SK-N-SH (cell line): ENCODE measurements around the gene UNCX. TPM values are rescaled to one million over a fixed set of nuclear protein-coding genes. Genes with fewer than 3 reads are reported as not detected.
"Not testable (repeated sequence)": the region's sequence is repeated elsewhere in the genome, so short reads cannot be mapped to it uniquely, and the experiment has no call there.

Source experiments
- CTCF ChIA-PET: fragments of 300-600, 350-600 bp; formaldehyde crosslinking; extraction: SDS; loops from one replicate; lab custom pipeline; 2021; lab: Yijun Ruan, JAX
- POLR2A ChIA-PET: fragments of 350-600 bp; sonication (Branson Sonifier 250); formaldehyde crosslinking; extraction: SDS; loops from one replicate; lab custom pipeline; 2020; ENCODE audit warnings: antibody characterized with exemption, inconsistent platforms; lab: Yijun Ruan, JAX
- DNase-seq: peaks from one replicate; pipeline ENCODE4 v3.0.0; 2012
- H2AFZ ChIP-seq: fragments of 200-600 bp; sonication (generic); 2 replicates; pipeline ENCODE4 v1.8.1; 2016; ENCODE audit warnings: antibody characterized with exemption, mild to moderate bottlenecking, low read depth
- H3F3A ChIP-seq: fragments of 200-600 bp; sonication (generic); replicated peaks from 2 replicates; pipeline ENCODE3; 2016; ENCODE audit warnings: antibody characterized with exemption, mild to moderate bottlenecking; ENCODE audit not compliant: insufficient read depth
- H3K27ac ChIP-seq, 2 experiments: fragments of 200-500 bp in 1 of 2; fragments of 200-600 bp in 1 of 2; sonication (Bioruptor generic) in 1 of 2; sonication (generic), shearing (Covaris generic) in 1 of 2; 2 replicates each; pipeline versions ENCODE4 v1.5.1 to v1.6.1; 2014 to 2016; ENCODE audit warnings: low read depth in 2 of 2, inconsistent platforms in 1 of 2, low read length in 1 of 2, mild to moderate bottlenecking in 1 of 2, mixed read lengths in 1 of 2
- H3K27me3 ChIP-seq: fragments of 200-600 bp; sonication (generic), shearing (Covaris generic); 2 replicates; pipeline ENCODE4 v1.6.1; 2016; ENCODE audit warnings: mixed run types; ENCODE audit not compliant: insufficient read depth
- H3K36me3 ChIP-seq, 2 experiments: fragments of 200-500 bp in 1 of 2; fragments of 200-600 bp in 1 of 2; sonication (Bioruptor generic) in 1 of 2; sonication (generic) in 1 of 2; replicated peaks in 1 of 2; 2 replicates each; pipeline versions ENCODE3 to v1.5.1; 2014 to 2016; ENCODE audit warnings: low read length in 1 of 2, mild to moderate bottlenecking in 1 of 2; ENCODE audit not compliant: insufficient read depth in 2 of 2, control insufficient read depth in 1 of 2
- H3K4me1 ChIP-seq, 2 experiments: fragments of 200-500 bp in 1 of 2; fragments of 200-600 bp in 1 of 2; sonication (Bioruptor generic) in 1 of 2; sonication (generic), shearing (Covaris generic) in 1 of 2; 2 replicates each; pipeline versions ENCODE4 v1.5.1 to v1.6.1; 2014 to 2016; ENCODE audit warnings: low read depth in 1 of 2, low read length in 1 of 2, mixed run types in 1 of 2; ENCODE audit not compliant: insufficient read depth in 2 of 2, control insufficient read depth in 1 of 2
- H3K4me2 ChIP-seq: fragments of 200-600 bp; sonication (generic), shearing (Covaris generic); 2 replicates; pipeline ENCODE4 v1.6.1; 2017; ENCODE audit warnings: mixed run types
- H3K4me3 ChIP-seq, 2 experiments: fragments of 200-500 bp in 1 of 2; fragments of 200-600 bp in 1 of 2; sonication (Bioruptor generic) in 1 of 2; sonication (generic), shearing (Covaris generic) in 1 of 2; 2 replicates each; pipeline versions ENCODE4 v1.5.1 to v1.8.1; 2014 to 2016; ENCODE audit warnings: low read depth in 2 of 2, inconsistent platforms in 1 of 2, low read length in 1 of 2, mild to moderate bottlenecking in 1 of 2, mixed read lengths in 1 of 2, moderate library complexity in 1 of 2
- H3K79me2 ChIP-seq: fragments of 200-600 bp; sonication (generic); 2 replicates; pipeline ENCODE4 v1.8.1; 2017; ENCODE audit warnings: mild to moderate bottlenecking; ENCODE audit not compliant: insufficient read depth
- H3K9ac ChIP-seq: fragments of 200-600 bp; sonication (generic); 2 replicates; pipeline ENCODE4 v1.6.1; 2017; ENCODE audit warnings: mixed run types
- H3K9me2 ChIP-seq: fragments of 200-600 bp; sonication (generic); 2 replicates; pipeline ENCODE4 v1.6.1; 2017; ENCODE audit warnings: mixed run types
- H3K9me3 ChIP-seq: fragments of 200-600 bp; sonication (generic); 2 replicates; pipeline ENCODE4 v1.6.1; 2017; ENCODE audit warnings: mixed run types, mild to moderate bottlenecking, moderate library complexity
- H4K20me1 ChIP-seq: fragments of 200-600 bp; sonication (generic); 2 replicates; pipeline ENCODE4 v1.6.1; 2017; ENCODE audit warnings: mild to moderate bottlenecking, mixed run types; ENCODE audit not compliant: insufficient read depth
- EZH2phosphoT487 ChIP-seq: fragments of 200-600 bp; sonication (generic); IDR thresholded peaks from 2 replicates; pipeline ENCODE4 v1.6.1; 2017; ENCODE audit warnings: low read depth, mixed run types, mild to moderate bottlenecking, antibody characterized with exemption, moderate library complexity, borderline replicate concordance
- GABPA ChIP-seq: IDR thresholded peaks from 2 replicates; pipeline ENCODE4 v1.4.0; 2012; ENCODE audit warnings: low read depth, mild to moderate bottlenecking
- MEF2A ChIP-seq: IDR thresholded peaks from 2 replicates; pipeline ENCODE4 v1.4.0; 2012; ENCODE audit warnings: low read depth, borderline replicate concordance
- RFX5 ChIP-seq: IDR thresholded peaks from 2 replicates; pipeline ENCODE4 v1.6.1; 2012; ENCODE audit warnings: mild to moderate bottlenecking, improper control_type of control experiment, low read length
- TCF12 ChIP-seq: IDR thresholded peaks from 2 replicates; pipeline ENCODE4 v1.4.0; 2012
- TEAD4 ChIP-seq: IDR thresholded peaks from 2 replicates; pipeline ENCODE4 v1.4.0; 2012; ENCODE audit warnings: mild to moderate bottlenecking, borderline replicate concordance; ENCODE audit not compliant: insufficient read depth
- YY1 ChIP-seq: IDR thresholded peaks from 2 replicates; pipeline ENCODE4 v1.4.0; 2012; ENCODE audit warnings: low read depth, mild to moderate bottlenecking
- WGBS: methylation state at CpG from one replicate; pipeline ENCODE4 v1.1.6; 2017; ENCODE audit warnings: low lambda C conversion rate; 5-methylcytosine and 5-hydroxymethylcytosine counted together
- polyA plus RNA-seq, 3 experiments: library from polyadenylated mRNA; depleted of rRNA; stranded (reverse); fragments of >200 nt; gene quantifications; 2 replicates each; pipeline ENCODE4 v1.2.3, GENCODE V29; 2012
- TF ChIP-seq, protein P1 (sequence below): IDR thresholded peaks from 2 replicates; pipeline ENCODE4 v1.4.0; 2012; ENCODE audit warnings: low read depth

The UNCX gene
- polyA plus RNA-seq, 1 of the 3 experiments (the other 2 are of a cell fraction): not detected

DNA sequence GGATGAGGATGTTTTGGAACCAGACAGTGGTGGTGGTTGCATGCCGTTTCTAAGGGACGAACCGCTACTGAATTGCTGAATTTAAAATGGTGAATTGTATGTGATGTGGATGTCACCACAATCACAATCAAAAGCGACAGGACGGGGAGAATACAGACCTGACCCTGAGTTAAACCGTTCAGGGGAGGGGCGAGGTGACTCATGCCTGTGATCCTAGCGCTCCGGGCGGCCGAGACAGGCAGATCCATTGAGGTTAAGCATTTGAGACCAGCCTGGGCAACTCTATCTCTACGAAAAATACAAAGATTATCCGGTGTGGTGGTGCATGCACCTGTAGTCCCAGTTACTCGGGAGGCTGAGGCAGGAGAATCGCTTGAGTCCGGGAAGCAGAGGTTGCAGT is 46.4 kb downstream of the UNCX start:
- H3K4me1 ChIP-seq: no peaks in the 10 kb centered on the region
- H3K9ac ChIP-seq: no peak overlapping the region
- TF ChIP-seq TCF12 (no peak), TEAD4 (no peak), YY1 (no peak), MEF2A (no peak)
- TF ChIP-seq, protein P1, sequence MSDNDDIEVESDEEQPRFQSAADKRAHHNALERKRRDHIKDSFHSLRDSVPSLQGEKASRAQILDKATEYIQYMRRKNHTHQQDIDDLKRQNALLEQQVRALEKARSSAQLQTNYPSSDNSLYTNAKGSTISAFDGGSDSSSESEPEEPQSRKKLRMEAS: no peak
- DNase-seq: no peak
- no peaks in the 10 kb centered on the region for H3K9me3 ChIP-seq
- WGBS: 28% methylated on average over 16 of the region's 16 CpGs
- no peaks in the 10 kb centered on the region for H3K36me3 ChIP-seq
- H3F3A ChIP-seq: no peaks in the 10 kb centered on the region
- H2AFZ ChIP-seq: no peak overlapping the region
- no peaks in the 10 kb centered on the region for H3K79me2 ChIP-seq
- ChIA-PET POLR2A (no interaction called here), CTCF (no interaction called here)
- no peak overlapping the region for H3K27ac ChIP-seq
- no peaks in the 10 kb centered on the region for H4K20me1 ChIP-seq
- H3K4me3 ChIP-seq: no peak overlapping the region
- no peaks in the 10 kb centered on the region for H3K9me2 ChIP-seq
- no peak overlapping the region for H3K4me2 ChIP-seq
- H3K27me3 ChIP-seq: peaks cover 81% of the 10 kb centered on the region

DNA sequence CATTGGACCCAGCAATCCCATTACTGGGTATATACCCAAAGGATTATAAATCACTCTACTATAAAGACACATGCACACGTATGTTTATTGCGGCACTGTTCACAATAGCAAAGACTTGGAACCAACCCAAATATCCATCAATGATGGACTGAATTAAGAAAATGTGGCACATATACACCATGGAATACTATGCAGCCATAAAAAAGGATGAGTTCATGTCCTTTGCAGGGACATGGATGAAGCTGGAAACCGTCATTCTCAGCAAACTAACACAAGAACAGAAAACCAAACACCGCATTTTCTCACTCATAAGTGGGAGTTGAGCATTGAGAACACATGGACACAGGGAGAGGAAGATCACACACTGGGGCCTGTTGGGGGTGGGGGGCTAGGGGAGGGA is 47.2 kb downstream of the UNCX start:
- H3K9me2 ChIP-seq, H3K27ac ChIP-seq, H3K9ac ChIP-seq, DNase-seq, H3K4me3 ChIP-seq, H3K79me2 ChIP-seq, H3K36me3 ChIP-seq, CTCF ChIA-PET, H4K20me1 ChIP-seq, H3K4me2 ChIP-seq, POLR2A ChIA-PET, H3K9me3 ChIP-seq, H3F3A ChIP-seq, H2AFZ ChIP-seq, H3K4me1 ChIP-seq: not testable (repeated sequence)
- 14% methylated on average over 4 of the region's 4 CpGs for WGBS
- H3K27me3 ChIP-seq: peaks cover 82% of the 10 kb centered on the region

DNA sequence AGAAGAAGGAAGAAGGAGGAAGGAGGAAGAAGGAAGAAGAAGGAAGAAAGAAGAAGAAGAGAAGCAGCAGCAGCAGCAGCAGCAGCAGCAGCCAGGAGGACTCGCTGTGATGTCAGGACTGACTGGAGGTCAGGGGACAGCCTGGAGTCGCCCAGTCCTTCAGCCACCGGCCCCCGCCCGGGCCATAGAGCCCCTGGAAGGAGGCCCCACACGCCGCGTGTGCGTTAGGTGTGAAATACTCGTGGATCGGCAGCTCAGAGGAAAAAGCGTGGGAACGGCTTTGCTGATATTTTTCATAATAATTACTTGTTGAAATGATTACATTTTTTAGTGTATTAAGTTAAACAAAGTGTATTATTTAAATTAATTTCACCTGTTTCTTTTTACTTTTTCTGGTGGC is 48.4 kb downstream of the UNCX start:
- H3K9me2 ChIP-seq: no peaks in the 10 kb centered on the region
- ChIA-PET CTCF (no interaction called here), POLR2A (no interaction called here)
- no peaks in the 10 kb centered on the region for H3K9me3 ChIP-seq
- H3K4me2 ChIP-seq: no peak overlapping the region
- H3K4me1 ChIP-seq: no peaks in the 10 kb centered on the region
- H3K9ac ChIP-seq: no peak overlapping the region
- no peaks in the 10 kb centered on the region for H3K79me2 ChIP-seq
- H3K27me3 ChIP-seq: peaks cover 82% of the 10 kb centered on the region
- H3K4me3 ChIP-seq: no peak overlapping the region
- no peak overlapping the region for H3K27ac ChIP-seq
- no peak for DNase-seq
- no peak overlapping the region for H2AFZ ChIP-seq
- WGBS: 6% methylated on average over 13 of the region's 13 CpGs
- H3K36me3 ChIP-seq: no peaks in the 10 kb centered on the region
- TF ChIP-seq GABPA (no peak), EZH2phosphoT487 (no peak), RFX5 (no peak), TEAD4 (no peak)
- H3F3A ChIP-seq: no peaks in the 10 kb centered on the region
- H4K20me1 ChIP-seq: 0 out of 2 replicates have a peak, but pooled peaks cover 4% of the 10 kb centered on the region
